Suprapubic skin (tissue), 4 donors: ENCODE results near the gene TMEM132D. TPM values are rescaled to one million over a fixed set of nuclear protein-coding genes. Genes with fewer than 3 reads are reported as not detected.

Experiments
- DNase-seq, 2 donors: peaks; one replicate each; pipeline ENCODE4 v3.0.0-alpha.2; 2019; ENCODE audit warnings: low spot score in 2 of 2
- H3K27ac ChIP-seq: fragments of 200-600 bp; sonication (generic); one replicate; pipeline ENCODE4 v1.5.1; 2019
- H3K27me3 ChIP-seq: fragments of 200-600 bp; sonication (generic); one replicate; pipeline ENCODE4 v1.5.1; 2019
- H3K36me3 ChIP-seq: fragments of 200-600 bp; sonication (generic); one replicate; pipeline ENCODE4 v1.5.1; 2019
- H3K4me1 ChIP-seq: fragments of 200-600 bp; sonication (generic); one replicate; pipeline ENCODE4 v1.5.1; 2019
- H3K4me3 ChIP-seq: fragments of 200-600 bp; sonication (generic); one replicate; pipeline ENCODE4 v1.5.1; 2019; ENCODE audit warnings: mild to moderate bottlenecking
- H3K9me3 ChIP-seq: fragments of 200-600 bp; sonication (generic); one replicate; pipeline ENCODE4 v1.5.1; 2019
- EP300 ChIP-seq: sonication (generic); formaldehyde crosslinking; IDR thresholded peaks from one replicate; pipeline ENCODE4 v1.6.1; 2017; ENCODE audit warnings: antibody characterized with exemption
- POLR2A ChIP-seq, 2 donors: fragments of 450-650 bp; IDR thresholded peaks; one replicate each; pipeline ENCODE4 v1.6.1; 2017; ENCODE audit warnings: antibody characterized with exemption in 2 of 2, mild to moderate bottlenecking in 2 of 2, moderate library complexity in 2 of 2
- POLR2AphosphoS5 ChIP-seq, 3 donors: sonication (generic); formaldehyde crosslinking; IDR thresholded peaks; one replicate each; pipeline ENCODE4 v1.6.1; 2017; ENCODE audit warnings: antibody characterized with exemption in 3 of 3
- WGBS: methylation state at CpG from one replicate; pipeline ENCODE4 v1.1.5; 2018; 5-methylcytosine and 5-hydroxymethylcytosine counted together
- total RNA-seq, 4 donors: library from RNA; depleted of rRNA; stranded (reverse); fragments of >200 nt; gene quantifications; one replicate each; pipeline ENCODE4 v1.1.0, GENCODE V29; 2016
- TF ChIP-seq, protein P1 (sequence below), 2 donors: fragments of 200-600 bp in 1 of 2; fragments of 450-650 bp in 1 of 2; sonication (generic) in 1 of 2; IDR thresholded peaks; one replicate each; pipeline ENCODE4 v1.5.1; 2016 to 2019; ENCODE audit warnings: antibody characterized with exemption in 2 of 2, mild to moderate bottlenecking in 1 of 2, moderate library complexity in 1 of 2

The TMEM132D gene
- total RNA-seq, 4 donors from 2014 or later = 0.10 to 0.64 TPM; not detected in 2

DNA sequence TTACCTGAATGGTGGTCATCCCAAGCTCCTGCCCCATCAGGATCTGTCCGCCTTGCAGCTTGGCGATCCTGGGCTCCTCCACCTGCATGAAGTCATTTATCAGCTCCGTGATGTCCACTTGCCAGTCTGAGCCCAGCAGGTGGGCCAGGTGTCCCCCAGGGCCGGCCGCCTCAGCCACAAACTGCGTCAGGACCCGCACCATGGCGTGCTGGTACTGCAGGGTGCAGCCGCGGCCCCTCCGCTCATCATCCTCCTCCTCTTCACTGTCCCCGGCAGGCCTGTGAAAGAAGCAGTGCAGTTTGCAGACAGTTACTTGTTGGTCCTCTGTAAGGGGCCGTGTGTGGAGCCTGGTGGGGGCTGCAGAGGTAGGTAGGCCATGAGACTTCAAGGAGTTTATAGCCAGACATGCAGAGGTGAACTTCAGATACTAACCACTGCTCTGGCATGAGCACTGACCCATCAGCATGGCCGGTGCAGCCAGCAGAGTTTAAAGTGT is 822.0 kb downstream of the TMEM132D start:
- Histone ChIP-seq H3K4me1 (no peaks in the 10 kb centered on the region), H3K4me3 (no peak overlapping the region), H3K27me3 (no peaks in the 10 kb centered on the region), H3K27ac (no peak overlapping the region), H3K36me3 (no peaks in the 10 kb centered on the region), H3K9me3 (no peaks in the 10 kb centered on the region)
- DNase-seq = no peak
- WGBS = 88% methylated on average over 14 of the region's 14 CpGs
- TF ChIP-seq, protein P1, sequence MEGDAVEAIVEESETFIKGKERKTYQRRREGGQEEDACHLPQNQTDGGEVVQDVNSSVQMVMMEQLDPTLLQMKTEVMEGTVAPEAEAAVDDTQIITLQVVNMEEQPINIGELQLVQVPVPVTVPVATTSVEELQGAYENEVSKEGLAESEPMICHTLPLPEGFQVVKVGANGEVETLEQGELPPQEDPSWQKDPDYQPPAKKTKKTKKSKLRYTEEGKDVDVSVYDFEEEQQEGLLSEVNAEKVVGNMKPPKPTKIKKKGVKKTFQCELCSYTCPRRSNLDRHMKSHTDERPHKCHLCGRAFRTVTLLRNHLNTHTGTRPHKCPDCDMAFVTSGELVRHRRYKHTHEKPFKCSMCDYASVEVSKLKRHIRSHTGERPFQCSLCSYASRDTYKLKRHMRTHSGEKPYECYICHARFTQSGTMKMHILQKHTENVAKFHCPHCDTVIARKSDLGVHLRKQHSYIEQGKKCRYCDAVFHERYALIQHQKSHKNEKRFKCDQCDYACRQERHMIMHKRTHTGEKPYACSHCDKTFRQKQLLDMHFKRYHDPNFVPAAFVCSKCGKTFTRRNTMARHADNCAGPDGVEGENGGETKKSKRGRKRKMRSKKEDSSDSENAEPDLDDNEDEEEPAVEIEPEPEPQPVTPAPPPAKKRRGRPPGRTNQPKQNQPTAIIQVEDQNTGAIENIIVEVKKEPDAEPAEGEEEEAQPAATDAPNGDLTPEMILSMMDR (IDR thresholded peaks at IDR 0.05) = no peak

DNA sequence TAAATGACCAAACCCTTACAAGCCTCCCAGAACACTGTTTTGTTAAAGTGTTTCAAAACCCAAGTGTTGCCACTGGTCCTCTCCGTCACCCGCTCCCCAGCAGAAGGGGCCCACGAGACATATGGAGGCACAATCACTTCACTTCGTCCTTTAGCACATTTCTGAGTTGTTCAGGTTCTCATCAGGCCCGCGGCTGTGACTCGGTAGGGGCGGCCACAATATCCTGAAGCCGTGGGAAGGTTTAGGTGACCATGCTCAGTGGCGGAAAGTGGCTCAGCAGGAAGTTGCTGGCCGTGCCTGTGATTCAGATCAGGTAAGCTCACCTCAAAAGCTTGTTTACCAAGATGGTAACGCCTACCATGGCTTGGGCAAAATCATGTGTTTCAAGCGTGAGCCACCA is 823.0 kb downstream of the TMEM132D start:
- Histone ChIP-seq H3K36me3 (no peaks in the 10 kb centered on the region), H3K27me3 (no peaks in the 10 kb centered on the region), H3K27ac (no peak overlapping the region), H3K9me3 (no peaks in the 10 kb centered on the region), H3K4me3 (no peak overlapping the region), H3K4me1 (no peaks in the 10 kb centered on the region)
- TF ChIP-seq POLR2A (IDR thresholded peaks at IDR 0.05) = no peak
- DNase-seq = no peak
- WGBS = 87% methylated on average over 12 of the region's 13 CpGs

DNA sequence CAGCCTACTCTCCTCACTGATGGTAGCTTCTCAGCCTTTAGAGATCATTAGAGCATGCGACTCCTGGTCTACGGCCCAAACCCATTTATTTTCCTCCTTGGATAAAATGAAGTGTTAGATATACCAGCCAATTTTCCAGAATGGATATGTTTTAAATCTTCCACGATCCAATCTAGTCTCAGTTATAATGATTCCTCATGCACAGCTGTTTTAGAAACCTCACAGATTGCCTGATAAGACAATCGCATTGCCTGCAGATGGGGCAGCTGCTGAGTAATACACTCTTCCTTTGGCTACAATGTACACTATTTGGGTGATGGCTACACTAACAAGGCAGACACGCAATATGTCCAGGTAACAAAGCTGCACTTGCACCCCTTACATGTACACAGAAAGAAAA is 823.4 kb downstream of the TMEM132D start:
- 60% methylated on average over 5 of the region's 5 CpGs for WGBS
- Histone ChIP-seq H3K4me3 (no peak overlapping the region), H3K36me3 (no peaks in the 10 kb centered on the region), H3K9me3 (no peaks in the 10 kb centered on the region), H3K27ac (no peak overlapping the region), H3K4me1 (no peaks in the 10 kb centered on the region), H3K27me3 (no peaks in the 10 kb centered on the region)
- no peak for DNase-seq
- TF ChIP-seq POLR2AphosphoS5 (IDR thresholded peaks at IDR 0.05) = no peak
- TF ChIP-seq, protein P1 (IDR thresholded peaks at IDR 0.05) = no peak
- TF ChIP-seq POLR2A (IDR thresholded peaks at IDR 0.05) = no peak
- no peak for TF ChIP-seq EP300

DNA sequence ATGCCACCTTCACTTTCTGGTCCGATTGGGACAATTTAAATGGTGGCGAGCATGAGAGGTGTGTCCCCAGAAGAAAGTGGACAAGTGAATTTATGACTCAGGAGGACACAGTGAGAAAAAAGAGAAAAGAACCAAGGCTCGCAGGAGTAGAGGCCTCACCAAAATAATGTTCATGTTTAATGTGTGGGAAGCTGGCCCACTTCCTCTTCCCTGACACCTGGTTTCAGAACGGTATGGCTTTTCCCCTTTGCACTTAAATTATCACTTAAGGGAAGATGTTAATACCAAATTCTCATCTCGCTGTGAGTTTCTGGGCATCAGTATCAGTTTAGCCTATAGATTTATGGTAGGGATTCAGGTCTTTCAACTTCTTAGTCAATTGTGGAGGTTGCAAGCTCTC is 824.1 kb downstream of the TMEM132D start:
- H3K9me3 ChIP-seq = no peaks in the 10 kb centered on the region
- H3K36me3 ChIP-seq = no peaks in the 10 kb centered on the region
- 74% methylated on average over 5 of the region's 5 CpGs for WGBS
- TF ChIP-seq EP300 = no peak
- TF ChIP-seq, protein P1 (IDR thresholded peaks at IDR 0.05) = no peak
- TF ChIP-seq POLR2AphosphoS5 (IDR thresholded peaks at IDR 0.05) = no peak
- TF ChIP-seq POLR2A (IDR thresholded peaks at IDR 0.05) = no peak
- no peak overlapping the region for H3K4me3 ChIP-seq
- no peaks in the 10 kb centered on the region for H3K27me3 ChIP-seq
- no peaks in the 10 kb centered on the region for H3K4me1 ChIP-seq
- H3K27ac ChIP-seq = no peak overlapping the region
- DNase-seq = no peak

DNA sequence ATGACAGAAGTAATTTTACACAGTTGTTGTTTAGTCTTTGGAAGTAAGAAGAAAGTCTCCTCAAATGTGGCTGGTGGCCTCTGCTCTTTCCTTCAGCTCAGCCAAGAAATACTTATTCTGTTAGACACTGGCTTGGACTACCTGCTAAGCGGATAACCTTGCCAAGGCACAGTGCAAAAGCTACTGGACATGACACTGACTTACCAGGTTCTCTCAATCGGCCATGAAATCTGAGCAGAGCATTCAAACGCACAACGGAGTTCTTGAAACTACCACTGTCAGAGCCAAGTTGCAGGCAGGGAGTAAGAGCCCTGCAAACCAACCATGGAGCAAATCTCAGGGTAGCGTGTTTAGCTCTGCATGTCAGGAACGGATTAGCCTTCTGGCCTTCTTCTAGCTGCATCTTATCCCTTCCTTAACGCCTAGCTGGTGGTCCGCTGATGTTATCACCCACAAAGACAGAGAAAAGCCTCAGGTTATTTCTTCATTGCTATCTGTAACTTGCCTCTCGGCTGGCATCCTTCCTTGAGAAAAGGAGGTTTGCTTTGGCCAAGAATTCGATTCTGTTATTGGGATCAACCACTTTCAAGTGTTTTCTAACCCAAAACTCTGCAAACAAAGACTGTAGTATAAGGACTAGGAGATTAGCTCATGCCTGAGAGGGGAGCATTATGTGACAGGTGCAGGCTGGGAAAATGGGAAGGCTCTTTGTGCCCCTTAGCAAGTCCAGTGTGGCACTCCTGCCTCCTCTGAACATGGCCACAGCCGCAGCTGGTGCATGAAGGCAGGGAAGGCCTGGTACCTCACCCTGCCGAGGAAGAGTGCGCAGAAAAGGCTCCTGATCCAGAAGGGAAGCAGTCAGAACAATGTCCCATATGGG is 827.1 kb downstream of the TMEM132D start:
- TF ChIP-seq EP300 (no peak), POLR2AphosphoS5 (IDR thresholded peaks at IDR 0.05) (no peak), POLR2A (IDR thresholded peaks at IDR 0.05) (no peak)
- TF ChIP-seq, protein P1 (IDR thresholded peaks at IDR 0.05) = no peak
- no peak overlapping the region for H3K27ac ChIP-seq
- 64% methylated on average over 13 of the region's 13 CpGs for WGBS
- no peak for DNase-seq
- no peaks in the 10 kb centered on the region for H3K4me1 ChIP-seq
- H3K4me3 ChIP-seq = no peak overlapping the region
- H3K27me3 ChIP-seq = no peaks in the 10 kb centered on the region
- H3K9me3 ChIP-seq = no peaks in the 10 kb centered on the region
- no peaks in the 10 kb centered on the region for H3K36me3 ChIP-seq
